Tibial nerve (tissue), 4 donors: Measurements from ENCODE around the gene SLC39A10.

Experiments used
- CTCF ChIP-seq, 5 experiments: fragments of 200-600 bp in 3 of 5; fragments of 450-650 bp in 2 of 5; sonication (generic) in 3 of 5; IDR thresholded peaks; one replicate each; pipeline ENCODE4 v1.5.1; 2016 to 2019; ENCODE audit warnings: antibody characterized with exemption in 5 of 5, mild to moderate bottlenecking in 3 of 5, moderate library complexity in 2 of 5
- EP300 ChIP-seq, 2 donors: sonication (generic); formaldehyde crosslinking; IDR thresholded peaks; one replicate each; pipeline ENCODE4 v1.6.1; 2017; ENCODE audit warnings: antibody characterized with exemption in 2 of 2, mild to moderate bottlenecking in 1 of 2
- POLR2A ChIP-seq, 2 donors: fragments of 450-650 bp; IDR thresholded peaks; one replicate each; pipeline ENCODE4 v1.6.1; 2017; ENCODE audit warnings: antibody characterized with exemption in 2 of 2, mild to moderate bottlenecking in 2 of 2, moderate library complexity in 2 of 2

GRCh38 chr2:195769975-195770374 lies 112.9 kb downstream of the SLC39A10 start:
- TF ChIP-seq CTCF (IDR thresholded peaks at IDR 0.05): no peak
- no peak for TF ChIP-seq EP300 (IDR thresholded peaks at IDR 0.05)
- no peak for TF ChIP-seq POLR2A (IDR thresholded peaks at IDR 0.05)
